Peyer's patch (tissue), 4 donors: ENCODE measurements around the gene KCNN3. TPM values are rescaled to one million over a fixed set of nuclear protein-coding genes. Genes with fewer than 3 reads are reported as not detected.
A peak's percentile ranks its signal among the peaks of the same experiment; 100 is the strongest.

ENCODE experiments used
- DNase-seq, 3 donors: peaks; one replicate each; pipeline ENCODE4 v3.0.0-alpha.2; 2017 to 2019
- H3K27ac ChIP-seq, 4 donors: fragments of 200-600 bp; sonication (generic); one replicate each; pipeline ENCODE4 v1.5.1; 2016 to 2019
- H3K27me3 ChIP-seq, 2 donors: fragments of 200-600 bp; sonication (generic); one replicate each; pipeline ENCODE4 v1.5.1; 2019
- H3K36me3 ChIP-seq, 3 donors: fragments of 200-600 bp; sonication (generic); one replicate each; pipeline ENCODE4 v1.5.1; 2016 to 2019
- H3K4me1 ChIP-seq, 4 donors: fragments of 200-600 bp; sonication (generic); one replicate each; pipeline ENCODE4 v1.5.1; 2016 to 2019
- H3K4me3 ChIP-seq, 4 donors: fragments of 200-600 bp; sonication (generic); 1 replicate in 3 of 4; 2 replicates in 1 of 4; pipeline ENCODE4 v1.5.1; 2016 to 2019; ENCODE audit warnings: mild to moderate bottlenecking in 1 of 4
- H3K9me3 ChIP-seq, 4 donors: fragments of 200-600 bp; sonication (generic); one replicate each; pipeline ENCODE4 v1.5.1; 2016 to 2019; ENCODE audit warnings: mild to moderate bottlenecking in 1 of 4
- CTCF ChIP-seq, 6 experiments: fragments of 450-650 bp in 4 of 6; fragments of 200-600 bp in 2 of 6; sonication (generic) in 1 of 6; IDR thresholded peaks; one replicate each; pipeline ENCODE4 v1.5.1; 2017 to 2019; ENCODE audit warnings: antibody characterized with exemption in 6 of 6, mild to moderate bottlenecking in 3 of 6, moderate library complexity in 1 of 6
- POLR2A ChIP-seq, 2 donors: fragments of 450-650 bp; IDR thresholded peaks; one replicate each; pipeline ENCODE4 v1.5.1; 2017; ENCODE audit warnings: antibody characterized with exemption in 2 of 2, mild to moderate bottlenecking in 2 of 2, moderate library complexity in 2 of 2
- total RNA-seq, 4 donors: library from RNA; depleted of rRNA; stranded (reverse); fragments of >200 nt; gene quantifications; one replicate each; pipeline ENCODE4 v1.1.0, GENCODE V29; 2016

The KCNN3 gene
- total RNA-seq, 4 donors from 2014 or later, result 0.85 to 1.7 (median 1.2) TPM

- no peaks in the 10 kb centered on the region for H3K36me3 ChIP-seq
- no peaks in the 10 kb centered on the region for H3K9me3 ChIP-seq
- H3K4me3 ChIP-seq, result no peak overlapping the region
- H3K4me1 ChIP-seq, result peaks cover 0 to 17% (median 8%) of the 10 kb centered on the region in 4 donors
- no peaks in the 10 kb centered on the region for H3K27me3 ChIP-seq
- TF ChIP-seq CTCF (IDR thresholded peaks at IDR 0.05), result no peak
- TF ChIP-seq POLR2A (IDR thresholded peaks at IDR 0.05), result no peak
- no peak overlapping the region for H3K27ac ChIP-seq
- DNase-seq, result no peak
Observed at GRCh38 chr1:154862907-154863306, 7.2 kb downstream of the KCNN3 start.

- Histone ChIP-seq H3K4me3 (no peak overlapping the region), H3K27ac (no peak overlapping the region), H3K4me1 (peaks cover 0 to 17% (median 5%) of the 10 kb centered on the region in 4 donors), H3K36me3 (no peaks in the 10 kb centered on the region), H3K9me3 (no peaks in the 10 kb centered on the region), H3K27me3 (no peaks in the 10 kb centered on the region)
- DNase-seq, result no peak
- TF ChIP-seq CTCF (IDR thresholded peaks at IDR 0.05) (no peak), POLR2A (IDR thresholded peaks at IDR 0.05) (no peak)
Observed at GRCh38 chr1:154861607-154862094, 8.4 kb downstream of the KCNN3 start.

GRCh38 chr1:154860156-154860870 is 9.8 kb downstream of the KCNN3 start:
- Histone ChIP-seq H3K9me3 (no peaks in the 10 kb centered on the region), H3K27me3 (no peaks in the 10 kb centered on the region), H3K36me3 (no peaks in the 10 kb centered on the region), H3K4me1 (peaks cover 0 to 17% (median 5%) of the 10 kb centered on the region in 4 donors), H3K4me3 (peak overlapping the region in 1 of 4 donors; percentile 9), H3K27ac (peak overlapping the region in 2 of 4 donors; percentile 64 to 65)
- TF ChIP-seq POLR2A (IDR thresholded peaks at IDR 0.05), result no peak
- TF ChIP-seq CTCF (IDR thresholded peaks at IDR 0.05), result no peak
- DNase-seq, result peak in 2 of 3 donors; percentile 73 to 78

- DNase-seq, result no peak
- H3K27me3 ChIP-seq, result no peaks in the 10 kb centered on the region
- no peaks in the 10 kb centered on the region for H3K9me3 ChIP-seq
- H3K4me3 ChIP-seq, result peak overlapping the region in 1 of 4 donors; percentile 9
- H3K27ac ChIP-seq, result peak overlapping the region in 2 of 4 donors; percentile 64 to 65
- H3K4me1 ChIP-seq, result peaks cover 0 to 17% (median 5%) of the 10 kb centered on the region in 4 donors
- H3K36me3 ChIP-seq, result no peaks in the 10 kb centered on the region
- TF ChIP-seq POLR2A (IDR thresholded peaks at IDR 0.05) (no peak), CTCF (IDR thresholded peaks at IDR 0.05) (no peak)
Observed at GRCh38 chr1:154859786-154860155, 10.3 kb downstream of the KCNN3 start.

- Histone ChIP-seq H3K27me3 (no peaks in the 10 kb centered on the region), H3K36me3 (no peaks in the 10 kb centered on the region), H3K4me3 (no peak overlapping the region), H3K27ac (no peak overlapping the region), H3K9me3 (no peaks in the 10 kb centered on the region), H3K4me1 (peaks cover 0 to 17% (median 5%) of the 10 kb centered on the region in 4 donors)
- TF ChIP-seq CTCF (IDR thresholded peaks at IDR 0.05) (no peak), POLR2A (IDR thresholded peaks at IDR 0.05) (no peak)
- DNase-seq, result no peak
Observed at GRCh38 chr1:154859151-154859785, 10.8 kb downstream of the KCNN3 start.
